ENCODE data around the gene ATP5MC2. TPM values are rescaled to one million over a fixed set of nuclear protein-coding genes. Genes with fewer than 3 reads are reported as not detected.

ATP5MC2 gene
- total RNA-seq, 1 donor from 2014 or later, result 534 TPM

- no peak for DNase-seq
Measured at GRCh38 chr12:53623548-53624385, 52.1 kb downstream of the ATP5MC2 start.

GRCh38 chr12:53622724-53623123, 53.2 kb downstream of the ATP5MC2 start:
- H3K4me3 ChIP-seq, result no peak overlapping the region
- H3K36me3 ChIP-seq, result no peaks in the 10 kb centered on the region
- H3K9me3 ChIP-seq (replicated peaks), result no peaks in the 10 kb centered on the region
- TF ChIP-seq CTCF (IDR thresholded peaks at IDR 0.05; ENCODE audit: borderline replicate concordance), result no peak
- H3K27ac ChIP-seq (replicated peaks), result peak overlapping the region; percentile 98
- DNase-seq, result no peak
- H3K27me3 ChIP-seq (ENCODE audit: low read depth), result no peaks in the 10 kb centered on the region
- intact Hi-C loops (cut with micrococcal nuclease), result loop anchor here (10.0 kb wide), 1 partner anchor 52 kb away; the partner anchor contains the start of gene ATP5MC2
- peaks cover 67% of the 10 kb centered on the region for H3K4me1 ChIP-seq

More at GRCh38 chr12:53623548-53624385, 52.1 kb downstream of the ATP5MC2 start:
- TF ChIP-seq CTCF (IDR thresholded peaks at IDR 0.05; ENCODE audit: borderline replicate concordance), result no peak
- Histone ChIP-seq H3K4me1 (peaks cover 56% of the 10 kb centered on the region), H3K27me3 (ENCODE audit: low read depth) (no peaks in the 10 kb centered on the region), H3K27ac (replicated peaks) (peak overlapping the region; percentile 98), H3K36me3 (no peaks in the 10 kb centered on the region), H3K9me3 (replicated peaks) (no peaks in the 10 kb centered on the region), H3K4me3 (peak overlapping the region; percentile 79)
- intact Hi-C loops (cut with micrococcal nuclease), result loop anchor here (10.0 kb wide), 1 partner anchor 51 kb away; the partner anchor contains the start of gene ATP5MC2

- H3K27me3 ChIP-seq (ENCODE audit: low read depth), result no peaks in the 10 kb centered on the region
- peak overlapping the region; percentile 67 for H3K27ac ChIP-seq (replicated peaks)
- intact Hi-C loops (cut with micrococcal nuclease), result no loop called here
- TF ChIP-seq CTCF (IDR thresholded peaks at IDR 0.05; ENCODE audit: borderline replicate concordance), result no peak
- peaks cover 69% of the 10 kb centered on the region for H3K4me1 ChIP-seq
- no peaks in the 10 kb centered on the region for H3K9me3 ChIP-seq (replicated peaks)
- DNase-seq, result no peak
- peaks cover 9% of the 10 kb centered on the region for H3K36me3 ChIP-seq
- H3K4me3 ChIP-seq, result peak overlapping the region; percentile 42
Measured at GRCh38 chr12:53618275-53618674, 57.6 kb downstream of the ATP5MC2 start.

- H3K27ac ChIP-seq (replicated peaks), result peak overlapping the region; percentile 67
- no peaks in the 10 kb centered on the region for H3K27me3 ChIP-seq (ENCODE audit: low read depth)
- DNase-seq, result no peak
- H3K36me3 ChIP-seq, result peaks cover 9% of the 10 kb centered on the region
- H3K4me3 ChIP-seq, result peak overlapping the region; percentile 42
- H3K4me1 ChIP-seq, result peaks cover 69% of the 10 kb centered on the region
- TF ChIP-seq CTCF (IDR thresholded peaks at IDR 0.05; ENCODE audit: borderline replicate concordance), result no peak
- H3K9me3 ChIP-seq (replicated peaks), result no peaks in the 10 kb centered on the region
- intact Hi-C loops (cut with micrococcal nuclease), result no loop called here
Measured at GRCh38 chr12:53617700-53618099, 58.2 kb downstream of the ATP5MC2 start.

- intact Hi-C loops (cut with micrococcal nuclease), result no loop called here
Measured at GRCh38 chr12:53616950-53617349, 58.9 kb downstream of the ATP5MC2 start.

More at GRCh38 chr12:53616950-53617349, 58.9 kb downstream of the ATP5MC2 start:
- Histone ChIP-seq H3K27ac (replicated peaks) (peak overlapping the region; percentile 67), H3K4me1 (peaks cover 66% of the 10 kb centered on the region), H3K36me3 (peaks cover 9% of the 10 kb centered on the region), H3K27me3 (ENCODE audit: low read depth) (no peaks in the 10 kb centered on the region), H3K9me3 (replicated peaks) (no peaks in the 10 kb centered on the region), H3K4me3 (peak overlapping the region; percentile 42)
- no peak for TF ChIP-seq CTCF (IDR thresholded peaks at IDR 0.05; ENCODE audit: borderline replicate concordance)
- no peak for DNase-seq

Other genes starting within 250 kb of the ATP5MC2 start
- 53.1 TPM for gene PRR13, start 234.3 kb downstream of the ATP5MC2 start, total RNA-seq
- gene PCBP2, start 224.0 kb downstream of the ATP5MC2 start, total RNA-seq, result 530 TPM
- gene MAP3K12, start 176.6 kb downstream of the ATP5MC2 start, total RNA-seq, result 4.8 TPM
- 12.9 TPM for gene TARBP2, start 174.8 kb downstream of the ATP5MC2 start, total RNA-seq
- gene NPFF, start 168.6 kb downstream of the ATP5MC2 start, total RNA-seq, result not detected
- gene ATF7, start 49.7 kb downstream of the ATP5MC2 start, total RNA-seq, result 29.8 TPM
- gene CALCOCO1, start 51.4 kb upstream of the ATP5MC2 start, total RNA-seq, result 201 TPM
- gene CISTR, start 75.9 kb upstream of the ATP5MC2 start, total RNA-seq, result 2.1 TPM